GM12878 (cell line): ENCODE data around the gene TEX51. TPM values are rescaled to one million over a fixed set of nuclear protein-coding genes. Genes with fewer than 3 reads are reported as not detected.

Experiments used
- ATAC-seq: fragments of 200-7000 bp; cut with Tn5 transposase; 3 replicates; pipeline ENCODE4 v1.9.1; 2020; ENCODE audit warnings: mild to moderate bottlenecking, moderate library complexity
- BruUV-seq: library from RNA; stranded (reverse); fragments of 400-500 nt; replicated peaks from 2 replicates; lab custom pipeline; 2021; lab: Mats Ljungman, UMichigan
- CTCF ChIA-PET: fragments of 300-600 bp; sonication (Branson Sonifier 250); formaldehyde crosslinking; extraction: SDS; loops from one replicate; lab custom pipeline; 2021; ENCODE audit warnings: inconsistent platforms; lab: Yijun Ruan, JAX
- POLR2A ChIA-PET: fragments of 350-600 bp; formaldehyde crosslinking; extraction: SDS; loops from one replicate; lab custom pipeline; 2021; ENCODE audit warnings: inconsistent platforms; lab: Charles Lee
- RAD21 ChIA-PET: fragments of 300-600 bp; sonication (Branson Sonifier 250); formaldehyde crosslinking; loops from one replicate; lab custom pipeline; 2023; ENCODE audit warnings: antibody characterized with exemption; ENCODE audit not compliant: unreplicated experiment; lab: Charles Lee
- SMC1A ChIA-PET: fragments of 300-600 bp; sonication (Branson Sonifier 250); formaldehyde crosslinking; loops from one replicate; lab custom pipeline; 2023; ENCODE audit not compliant: unreplicated experiment, uncharacterized antibody; lab: Charles Lee
- DNase-seq: peaks from one replicate; pipeline ENCODE4 v3.0.0-alpha.2; 2011; ENCODE audit warnings: low read depth, low spot score
- FAIRE-seq: peaks from 3 replicates; lab custom pipeline; 2011; peaks lifted over from hg19 to GRCh38; lab: Jason Lieb, UNC
- H2AFZ ChIP-seq: 2 replicates; pipeline ENCODE4 v1.6.0; 2011; ENCODE audit warnings: low read depth, low read length, control low read depth; ENCODE audit not compliant: control insufficient read depth
- H3K27ac ChIP-seq: 2 replicates; pipeline ENCODE4 v1.5.1; 2011; ENCODE audit warnings: control low read depth; ENCODE audit not compliant: control insufficient read depth, insufficient read depth
- H3K27me3 ChIP-seq, 2 experiments: replicated peaks in 1 of 2; 2 replicates each; pipeline versions ENCODE4 v1.6.0 to v1.6.1; 2011; ENCODE audit warnings: low read length in 1 of 2; ENCODE audit not compliant: control insufficient read depth in 2 of 2, insufficient read depth in 2 of 2
- H3K36me3 ChIP-seq, 2 experiments: 2 replicates each; pipeline ENCODE4 v1.5.1; 2011; ENCODE audit warnings: low read length in 1 of 2; ENCODE audit not compliant: control insufficient read depth in 2 of 2, insufficient read depth in 2 of 2
- H3K4me1 ChIP-seq: 2 replicates; pipeline ENCODE4 v1.6.1; 2011; ENCODE audit warnings: mild to moderate bottlenecking, low read length, moderate library complexity, mixed read lengths; ENCODE audit not compliant: control insufficient read depth, insufficient read depth
- H3K4me2 ChIP-seq: 2 replicates; pipeline ENCODE4 v1.6.0; 2011; ENCODE audit warnings: control low read depth; ENCODE audit not compliant: control insufficient read depth, insufficient read depth
- H3K4me3 ChIP-seq: fragments of 200-600 bp; sonication (generic); 2 replicates; pipeline ENCODE4 v1.5.1; 2016
- H3K79me2 ChIP-seq: 2 replicates; pipeline ENCODE4 v1.6.0; 2011; ENCODE audit warnings: low read length; ENCODE audit not compliant: control insufficient read depth, insufficient read depth
- H3K9ac ChIP-seq: 2 replicates; pipeline ENCODE4 v1.8.0; 2011; ENCODE audit warnings: low read length, control low read depth, mixed read lengths; ENCODE audit not compliant: control insufficient read depth, insufficient read depth
- H3K9me3 ChIP-seq: replicated peaks from 3 replicates; pipeline ENCODE4 v1.5.1; 2011; ENCODE audit warnings: mild to moderate bottlenecking, low read length; ENCODE audit not compliant: control insufficient read depth, insufficient read depth
- H4K20me1 ChIP-seq: 2 replicates; pipeline ENCODE4 v1.6.0; 2011; ENCODE audit not compliant: control insufficient read depth, insufficient read depth
- ASH2L ChIP-seq: fragments of 300-600, 200-600 bp; sonication (generic); IDR thresholded peaks from 2 replicates; pipeline ENCODE4 v1.6.1; 2017; ENCODE audit warnings: low read depth, mild to moderate bottlenecking, borderline replicate concordance
- BMI1 ChIP-seq: fragments of 450-650 bp; IDR thresholded peaks from 2 replicates; pipeline ENCODE4 v1.6.1; 2016; ENCODE audit warnings: mild to moderate bottlenecking, moderate library complexity, borderline replicate concordance
- GABPA ChIP-seq: IDR thresholded peaks from 2 replicates; pipeline ENCODE4 v1.6.1; 2014; ENCODE audit warnings: antibody characterized with exemption, low read depth, mild to moderate bottlenecking, inconsistent platforms
- KLF5 ChIP-seq: fragments of 450-650 bp; IDR thresholded peaks from 2 replicates; pipeline ENCODE4 v1.6.1; 2014; ENCODE audit warnings: mild to moderate bottlenecking; ENCODE audit not compliant: partially characterized antibody
- NKRF ChIP-seq: fragments of 450-650 bp; conservative IDR thresholded peaks from 2 replicates; pipeline ENCODE4 v1.6.1; 2017; ENCODE audit warnings: mild to moderate bottlenecking, moderate library complexity
- NR2C2 ChIP-seq: IDR thresholded peaks from 2 replicates; pipeline ENCODE4 v1.6.1; 2011; ENCODE audit warnings: borderline replicate concordance, low read depth; ENCODE audit not compliant: control insufficient read depth, insufficient read length
- POU2F2 ChIP-seq: IDR thresholded peaks from 3 replicates; pipeline ENCODE4 v1.6.1; 2011; ENCODE audit warnings: low read depth, mild to moderate bottlenecking, low read length, borderline replicate concordance
- TBL1XR1 ChIP-seq: IDR thresholded peaks from 2 replicates; pipeline ENCODE4 v1.6.1; 2012; ENCODE audit warnings: low read depth, low read length, improper control_type of control experiment
- TCF3 ChIP-seq: IDR thresholded peaks from 2 replicates; pipeline ENCODE4 v1.6.1; 2012; ENCODE audit warnings: low read depth, mild to moderate bottlenecking, low read length, borderline replicate concordance; ENCODE audit not compliant: insufficient read depth
- TCF7 ChIP-seq: IDR thresholded peaks from 2 replicates; pipeline ENCODE4 v1.6.1; 2014; ENCODE audit warnings: antibody characterized with exemption, borderline replicate concordance
- USF1 ChIP-seq: IDR thresholded peaks from 2 replicates; pipeline ENCODE4 v1.6.1; 2011; ENCODE audit warnings: borderline replicate concordance, low read depth, mild to moderate bottlenecking, moderate library complexity, mixed read lengths, low read length; ENCODE audit not compliant: insufficient read depth; ENCODE audit errors: extremely low read length
- ZZZ3 ChIP-seq: IDR thresholded peaks from 2 replicates; pipeline ENCODE4 v1.6.1; 2011; ENCODE audit warnings: low read depth; ENCODE audit not compliant: control insufficient read depth, insufficient read length
- WGBS: methylation state at CpG from one replicate; pipeline ENCODE4 v1.1.6; 2016; ENCODE audit warnings: low lambda C conversion rate; ENCODE audit not compliant: insufficient replicate concordance, insufficient coverage; ENCODE audit errors: missing lambda C conversion rate; 5-methylcytosine and 5-hydroxymethylcytosine counted together
- in situ Hi-C: fragments of 300-500 bp; cut with MboI; formaldehyde crosslinking; loops from 9 replicates; pipeline ENCODE4 v1.14.3; 2018; ENCODE audit warnings: mixed read lengths
- intact Hi-C: fragments of 100-400 bp; cut with micrococcal nuclease; formaldehyde crosslinking; loops from one replicate; pipeline ENCODE4 v1.14.2; 2022; ENCODE audit not compliant: unreplicated experiment
- polyA plus RNA-seq, 11 experiments: library from polyadenylated mRNA; depleted of rRNA in 4 of 11; unstranded in 6 of 11; stranded (reverse) in 5 of 11; fragments of >200 nt; fragmentation: Nextera tagmentation in 4 of 11; fragmentation: Illumina TruSeq in 1 of 11; extraction: Ambion mirVana in 4 of 11; extraction: Trizol in 1 of 11; gene quantifications; 1 replicate in 1 of 11; 2 replicates in 10 of 11; pipeline versions ENCODE4 v1.2.1 to v1.2.3, GENCODE V29; 2011 to 2016; ENCODE audit warnings: inconsistent platforms in 2 of 11, missing spikeins in 2 of 11, low read depth in 1 of 11
- total RNA-seq, 4 experiments: library from RNA; depleted of rRNA in 3 of 4; stranded (reverse); fragments of >200 nt in 3 of 4; fragmentation: Illumina TruSeq in 1 of 4; extraction: Trizol in 1 of 4; gene quantifications; 2 replicates each; pipeline versions ENCODE4 v1.2.1 to v1.2.3, GENCODE V29; 2013 to 2021

The TEX51 gene
- total and polyA plus RNA-seq, 10 of the 15 experiments (the other 5 are each of a cell fraction or from before 2014, with no cell fraction given) = not detected

- Histone ChIP-seq H3K79me2 (no peaks in the 10 kb centered on the region), H3K9me3 (no peaks in the 10 kb centered on the region), H2AFZ (no peak overlapping the region), H3K4me1 (no peaks in the 10 kb centered on the region), H3K27me3 (peaks cover 1 to 3% of the 10 kb centered on the region in 2 experiments; a peak in 2 of 4 replicates), H4K20me1 (no peaks in the 10 kb centered on the region), H3K4me2 (no peak overlapping the region), H3K9ac (no peak overlapping the region), H3K27ac (no peak overlapping the region), H3K4me3 (no peak overlapping the region), H3K36me3 (no peaks in the 10 kb centered on the region)
- in situ Hi-C loops = no loop called here
- ChIA-PET RAD21 (no interaction called here), CTCF (interaction anchor here (0.6 kb wide), 1 partner anchor 339 kb away, joined by 3 read pairs; no protein-coding TSS in a partner anchor), POLR2A (no interaction called here), SMC1A (interaction anchor here (1.4 kb wide), 1 partner anchor 9 kb away, joined by 3 read pairs; no protein-coding TSS in a partner anchor)
- WGBS = 0% methylated on average over 1 of the region's 1 CpG
- TF ChIP-seq ZZZ3 = no peak
- TF ChIP-seq NR2C2 = no peak
- no peak for TF ChIP-seq POU2F2
- no peak for TF ChIP-seq TCF7
- TF ChIP-seq KLF5 = no peak
- no peak for TF ChIP-seq TCF3
- no peak for TF ChIP-seq NKRF
- TF ChIP-seq ASH2L = no peak
- TF ChIP-seq GABPA = no peak
- no peak for TF ChIP-seq TBL1XR1
- TF ChIP-seq BMI1 = no peak
- no peak for TF ChIP-seq USF1
- intact Hi-C loops = no loop called here
- no peak for ATAC-seq
- no peak for FAIRE-seq
- no TSS peak for BruUV-seq
- DNase-seq = no peak
These were observed 46.3 kb upstream of the TEX51 start for GRCh38 chr2:126852361-126852760.
